Fibroblast of villous mesenchyme (primary cell): ENCODE results near the gene WDR11. TPM values are rescaled to one million over a fixed set of nuclear protein-coding genes. Genes with fewer than 3 reads are reported as not detected.

Experiments used
- DNase-seq: peaks from one replicate; pipeline ENCODE4 v3.0.0-alpha.2; 2010; ENCODE audit warnings: low read depth
- H3K4me3 ChIP-seq: 2 replicates; pipeline ENCODE4 v1.5.1; 2011; ENCODE audit warnings: low read depth, mild to moderate bottlenecking, low read length
- total RNA-seq: library from RNA; depleted of rRNA; stranded (reverse); fragments of >200 nt; gene quantifications from 2 replicates; pipeline ENCODE4 v1.2.3, GENCODE V29; 2012
- TF ChIP-seq, protein P1 (sequence below): IDR thresholded peaks from 2 replicates; pipeline ENCODE4 v1.5.1; 2012; ENCODE audit warnings: low read depth, mild to moderate bottlenecking, low read length; ENCODE audit not compliant: insufficient read depth

Gene WDR11
- total RNA-seq, 1 donor, result 85.9 TPM

DNA sequence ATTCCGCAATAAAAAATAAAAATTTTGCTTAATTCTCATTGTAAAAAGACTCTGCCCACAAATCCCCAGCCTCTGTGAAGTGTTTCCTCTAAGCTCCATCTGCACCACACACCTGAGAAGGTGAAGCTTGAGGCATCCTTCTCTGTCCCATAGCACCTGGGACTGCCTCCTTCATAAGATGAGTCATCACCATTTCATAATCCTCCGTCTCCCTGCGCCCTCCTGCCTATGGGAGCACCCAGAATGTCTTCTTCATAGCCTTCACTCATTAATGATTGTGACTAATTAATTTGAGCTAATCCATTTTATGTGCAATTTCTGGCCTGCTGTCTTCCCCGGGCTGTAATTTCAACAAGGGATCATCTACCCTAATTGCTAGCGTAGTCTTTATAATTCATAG is 90.3 kb downstream of the WDR11 start:
- TF ChIP-seq, protein P1, sequence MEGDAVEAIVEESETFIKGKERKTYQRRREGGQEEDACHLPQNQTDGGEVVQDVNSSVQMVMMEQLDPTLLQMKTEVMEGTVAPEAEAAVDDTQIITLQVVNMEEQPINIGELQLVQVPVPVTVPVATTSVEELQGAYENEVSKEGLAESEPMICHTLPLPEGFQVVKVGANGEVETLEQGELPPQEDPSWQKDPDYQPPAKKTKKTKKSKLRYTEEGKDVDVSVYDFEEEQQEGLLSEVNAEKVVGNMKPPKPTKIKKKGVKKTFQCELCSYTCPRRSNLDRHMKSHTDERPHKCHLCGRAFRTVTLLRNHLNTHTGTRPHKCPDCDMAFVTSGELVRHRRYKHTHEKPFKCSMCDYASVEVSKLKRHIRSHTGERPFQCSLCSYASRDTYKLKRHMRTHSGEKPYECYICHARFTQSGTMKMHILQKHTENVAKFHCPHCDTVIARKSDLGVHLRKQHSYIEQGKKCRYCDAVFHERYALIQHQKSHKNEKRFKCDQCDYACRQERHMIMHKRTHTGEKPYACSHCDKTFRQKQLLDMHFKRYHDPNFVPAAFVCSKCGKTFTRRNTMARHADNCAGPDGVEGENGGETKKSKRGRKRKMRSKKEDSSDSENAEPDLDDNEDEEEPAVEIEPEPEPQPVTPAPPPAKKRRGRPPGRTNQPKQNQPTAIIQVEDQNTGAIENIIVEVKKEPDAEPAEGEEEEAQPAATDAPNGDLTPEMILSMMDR, result no peak
- no peak for DNase-seq
- no peak overlapping the region for H3K4me3 ChIP-seq

DNA sequence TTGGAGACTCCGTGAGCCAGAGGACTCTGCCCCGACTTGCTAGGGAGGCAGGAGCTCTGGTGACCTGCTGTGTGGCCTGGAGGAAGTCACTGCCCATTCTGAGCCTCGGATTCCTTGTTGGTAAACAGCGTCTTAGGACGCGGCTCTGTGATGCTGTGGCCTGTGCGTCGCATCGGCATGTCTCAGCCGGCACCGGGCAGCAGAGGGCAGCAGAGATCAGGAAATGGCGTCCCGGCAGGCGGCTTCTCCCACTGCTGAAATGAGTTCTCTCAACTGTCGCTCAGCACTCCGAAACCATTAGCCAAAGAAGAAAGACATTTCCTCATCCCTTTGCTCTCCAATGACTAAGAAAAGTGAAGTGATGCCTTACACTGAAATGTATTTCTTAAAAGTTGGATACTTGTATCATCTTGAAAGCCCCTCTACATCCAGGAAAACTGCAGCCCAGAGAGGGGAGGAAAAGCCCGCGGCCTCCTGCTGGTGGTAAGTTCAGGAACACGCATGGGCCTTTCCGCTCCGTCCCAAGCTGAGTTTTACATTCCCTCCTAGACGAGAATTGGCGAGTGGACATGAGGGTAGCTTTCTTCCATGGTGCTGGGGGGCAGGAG is 91.7 kb downstream of the WDR11 start:
- DNase-seq, result peak; percentile 71
- no peak overlapping the region for H3K4me3 ChIP-seq
- TF ChIP-seq, protein P1, result peak; percentile 89

GRCh38 chr10:120943542-120943941 is 92.4 kb downstream of the WDR11 start:
- H3K4me3 ChIP-seq, result no peak overlapping the region
- DNase-seq, result no peak
- TF ChIP-seq, protein P1, result no peak

- TF ChIP-seq, protein P1, result no peak
- no peak for DNase-seq
These were observed 93.5 kb downstream of the WDR11 start for GRCh38 chr10:120944586-120945125.

GRCh38 chr10:120945182-120945581 is 94.0 kb downstream of the WDR11 start:
- DNase-seq, result no peak
- TF ChIP-seq, protein P1, result no peak
- no peak overlapping the region for H3K4me3 ChIP-seq

More at GRCh38 chr10:120944586-120945125, 93.5 kb downstream of the WDR11 start:
- H3K4me3 ChIP-seq, result no peak overlapping the region

GRCh38 chr10:120945801-120946302 is 94.7 kb downstream of the WDR11 start:
- DNase-seq, result peak; percentile 4
- TF ChIP-seq, protein P1, result no peak
- H3K4me3 ChIP-seq, result no peak overlapping the region

DNA sequence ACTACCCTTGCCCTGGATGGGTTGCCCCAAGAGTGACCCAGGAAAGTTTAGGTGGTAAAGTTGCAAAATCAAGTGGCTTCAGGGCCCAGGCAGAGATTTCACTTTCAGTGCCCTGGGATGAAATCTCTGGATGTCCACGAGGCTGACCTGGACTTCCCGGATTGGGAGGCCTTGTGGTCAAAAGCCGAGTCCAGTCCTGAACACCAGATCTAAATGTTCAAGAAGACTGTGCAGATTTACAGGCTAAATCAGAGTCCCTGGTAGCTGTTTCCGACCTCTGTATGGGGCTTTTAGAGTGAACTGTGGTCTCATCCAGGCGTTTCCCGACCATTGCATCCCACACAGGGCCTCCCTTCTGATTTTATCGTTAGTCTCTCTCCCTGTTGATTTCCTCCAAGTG is 95.3 kb downstream of the WDR11 start:
- TF ChIP-seq, protein P1, result no peak
- DNase-seq, result peak; percentile 11

More for the DNA sequence above, 95.3 kb downstream of the WDR11 start:
- H3K4me3 ChIP-seq, result no peak overlapping the region
